Esophagus muscularis mucosa (tissue), 4 donors: Measurements from ENCODE around the gene LSMEM2. TPM values are rescaled to one million over a fixed set of nuclear protein-coding genes. Genes with fewer than 3 reads are reported as not detected.

Experiments
- DNase-seq: peaks from one replicate; pipeline ENCODE4 v3.0.0-alpha.2; 2017; ENCODE audit errors: extremely low spot score
- H3K27ac ChIP-seq, 4 donors: fragments of 200-600 bp; sonication (generic); replicated peaks in 1 of 4; 1 replicate in 3 of 4; 2 replicates in 1 of 4; pipeline ENCODE4 v1.5.1; 2016 to 2019; ENCODE audit warnings: mild to moderate bottlenecking in 1 of 4
- H3K27me3 ChIP-seq, 4 donors: fragments of 200-600 bp; sonication (generic); one replicate each; pipeline versions ENCODE4 v1.5.1 to v1.6.0; 2016 to 2019
- H3K36me3 ChIP-seq, 4 donors: fragments of 200-600 bp; sonication (generic); one replicate each; pipeline ENCODE4 v1.5.1; 2016 to 2019
- H3K4me1 ChIP-seq, 4 donors: fragments of 200-600 bp; sonication (generic); one replicate each; pipeline ENCODE4 v1.5.1; 2016 to 2019
- H3K4me3 ChIP-seq, 4 donors: fragments of 200-600 bp; sonication (generic); 1 replicate in 2 of 4; 2 replicates in 2 of 4; pipeline ENCODE4 v1.5.1; 2016 to 2019; ENCODE audit warnings: mild to moderate bottlenecking in 4 of 4, moderate library complexity in 1 of 4
- H3K9me3 ChIP-seq, 4 donors: fragments of 200-600 bp; sonication (generic); 1 replicate in 3 of 4; 2 replicates in 1 of 4; pipeline ENCODE4 v1.5.1; 2016 to 2019
- CTCF ChIP-seq, 3 experiments: fragments of 200-600 bp in 2 of 3; fragments of 450-650 bp in 1 of 3; sonication (generic) in 2 of 3; IDR thresholded peaks; one replicate each; pipeline ENCODE4 v1.5.1; 2017 to 2019; ENCODE audit warnings: antibody characterized with exemption in 3 of 3, mild to moderate bottlenecking in 2 of 3, moderate library complexity in 1 of 3
- EP300 ChIP-seq: sonication (generic); formaldehyde crosslinking; IDR thresholded peaks from one replicate; pipeline ENCODE4 v1.6.1; 2017; ENCODE audit warnings: antibody characterized with exemption
- POLR2A ChIP-seq: fragments of 450-650 bp; IDR thresholded peaks from one replicate; pipeline ENCODE4 v1.6.1; 2017; ENCODE audit warnings: antibody characterized with exemption, moderate library complexity, mild to moderate bottlenecking, low read depth
- POLR2AphosphoS5 ChIP-seq, 2 donors: sonication (generic); formaldehyde crosslinking; IDR thresholded peaks; one replicate each; pipeline ENCODE4 v1.6.1; 2017; ENCODE audit warnings: antibody characterized with exemption in 2 of 2
- WGBS: methylation state at CpG from one replicate; pipeline ENCODE4 v1.1.5; 2018; 5-methylcytosine and 5-hydroxymethylcytosine counted together
- intact Hi-C: fragments of 100-400 bp; cut with DNase I; formaldehyde crosslinking; loops from one replicate; pipeline ENCODE4 v1.15.1; 2023
- total RNA-seq, 4 donors: library from RNA; depleted of rRNA; stranded (reverse); fragments of >200 nt; gene quantifications; one replicate each; pipeline versions ENCODE4 v1.1.0 to v1.2.1, GENCODE V29; 2016

LSMEM2 gene
- total RNA-seq, 4 donors from 2014 or later: not detected

GRCh38 chr3:50290161-50290641, 11.3 kb downstream of the LSMEM2 start:
- H3K4me3 ChIP-seq: no peak overlapping the region
- WGBS: 92% methylated on average over 14 of the region's 16 CpGs
- no peaks in the 10 kb centered on the region for H3K27me3 ChIP-seq
- peaks cover 30 to 48% (median 43%) of the 10 kb centered on the region in 4 donors for H3K36me3 ChIP-seq
- intact Hi-C loops: no loop called here
- no peak for DNase-seq
- H3K27ac ChIP-seq: no peak overlapping the region
- no peaks in the 10 kb centered on the region for H3K9me3 ChIP-seq
- TF ChIP-seq EP300: no peak
- TF ChIP-seq CTCF (IDR thresholded peaks at IDR 0.05): no peak
- TF ChIP-seq POLR2AphosphoS5 (IDR thresholded peaks at IDR 0.05): no peak
- TF ChIP-seq POLR2A: no peak
- H3K4me1 ChIP-seq: peaks cover 26 to 36% (median 33%) of the 10 kb centered on the region in 4 donors

- intact Hi-C loops: no loop called here
- WGBS: 0% methylated on average over 40 of the region's 67 CpGs
- Histone ChIP-seq H3K27me3 (no peaks in the 10 kb centered on the region), H3K4me1 (peaks cover 26 to 38% (median 28%) of the 10 kb centered on the region in 4 donors), H3K36me3 (peaks cover 30 to 40% (median 32%) of the 10 kb centered on the region in 4 donors), H3K27ac (peak within 1 kb of the TSS; percentile 87 to 95 (median 92)), H3K9me3 (no peaks in the 10 kb centered on the region), H3K4me3 (peak within 1 kb of the TSS; percentile 82 to 99 (median 94))
- peak; percentile 99 for DNase-seq
- no peak for TF ChIP-seq CTCF (IDR thresholded peaks at IDR 0.05)
- peak; percentile 79 for TF ChIP-seq POLR2A
- TF ChIP-seq POLR2AphosphoS5 (IDR thresholded peaks at IDR 0.05): peak; percentile 90 to 97
- no peak for TF ChIP-seq EP300
Observed at GRCh38 chr3:50292159-50293078, 13.5 kb downstream of the LSMEM2 start, which contains the start of gene IFRD2. Gene IFRD2 (minus strand): TSS chr3:50292429. CDS start chr3:50292274, 155 bp downstream.

- intact Hi-C loops: no loop called here
- Histone ChIP-seq H3K4me3 (peak overlapping the region; percentile 82 to 99 (median 94)), H3K9me3 (no peaks in the 10 kb centered on the region), H3K36me3 (peaks cover 23 to 32% (median 24%) of the 10 kb centered on the region in 4 donors), H3K27ac (peak overlapping the region; percentile 87 to 95 (median 92)), H3K27me3 (no peaks in the 10 kb centered on the region), H3K4me1 (peaks cover 25 to 46% (median 34%) of the 10 kb centered on the region in 4 donors)
- WGBS: 72% methylated on average over 10 of the region's 12 CpGs
- TF ChIP-seq CTCF (IDR thresholded peaks at IDR 0.05) (no peak), POLR2A (no peak), EP300 (no peak), POLR2AphosphoS5 (IDR thresholded peaks at IDR 0.05) (no peak)
- DNase-seq: no peak
Observed at GRCh38 chr3:50293079-50293801, 14.4 kb downstream of the LSMEM2 start.

- Histone ChIP-seq H3K36me3 (peaks cover 14 to 24% (median 15%) of the 10 kb centered on the region in 4 donors), H3K4me1 (peaks cover 32 to 54% (median 42%) of the 10 kb centered on the region in 4 donors), H3K9me3 (no peaks in the 10 kb centered on the region), H3K27me3 (no peaks in the 10 kb centered on the region), H3K27ac (no peak overlapping the region), H3K4me3 (no peak overlapping the region)
- TF ChIP-seq POLR2A: no peak
- TF ChIP-seq POLR2AphosphoS5 (IDR thresholded peaks at IDR 0.05): no peak
- no peak for TF ChIP-seq EP300
- no peak for TF ChIP-seq CTCF (IDR thresholded peaks at IDR 0.05)
- DNase-seq: no peak
- intact Hi-C loops: no loop called here
- 100% methylated on average over 4 of the region's 4 CpGs for WGBS
Observed at GRCh38 chr3:50294089-50294488, 15.2 kb downstream of the LSMEM2 start.
